Right atrium auricular region (tissue), 2 donors: ENCODE results near the gene MTAP. TPM values are rescaled to one million over a fixed set of nuclear protein-coding genes. Genes with fewer than 3 reads are reported as not detected.

Experiments used
- DNase-seq: peaks from one replicate; pipeline ENCODE4 v3.0.0-alpha.2; 2019; ENCODE audit warnings: low spot score
- H3K27ac ChIP-seq, 2 donors: fragments of 200-600 bp; sonication (generic); 1 replicate in 1 of 2; 2 replicates in 1 of 2; pipeline ENCODE4 v1.5.1; 2016 to 2019
- H3K27me3 ChIP-seq, 2 donors: fragments of 200-600 bp; sonication (generic); one replicate each; pipeline versions ENCODE4 v1.5.1 to v1.6.0; 2017 to 2019
- H3K36me3 ChIP-seq: fragments of 200-600 bp; sonication (generic); one replicate; pipeline ENCODE4 v1.5.1; 2016
- H3K4me1 ChIP-seq, 2 donors: fragments of 200-600 bp; sonication (generic); one replicate each; pipeline versions ENCODE4 v1.5.1 to v1.6.0; 2017 to 2019
- H3K4me3 ChIP-seq, 2 donors: fragments of 200-600 bp; sonication (generic); 1 replicate in 1 of 2; 2 replicates in 1 of 2; pipeline ENCODE4 v1.5.1; 2017 to 2019; ENCODE audit warnings: mild to moderate bottlenecking in 1 of 2, moderate library complexity in 1 of 2
- H3K9me3 ChIP-seq, 2 donors: fragments of 200-600 bp; sonication (generic); one replicate each; pipeline ENCODE4 v1.5.1; 2019
- total RNA-seq, 2 donors: library from RNA; depleted of rRNA; stranded (reverse); fragments of >200 nt; gene quantifications; one replicate each; pipeline ENCODE4 v1.1.0, GENCODE V29; 2016
- TF ChIP-seq, protein P1 (sequence below), 2 donors: fragments of 200-600 bp; sonication (generic); IDR thresholded peaks; one replicate each; pipeline ENCODE4 v1.5.1; 2019; ENCODE audit warnings: antibody characterized with exemption in 2 of 2

The MTAP gene
- total RNA-seq, 2 donors from 2014 or later: 9.1 to 10.3 TPM

DNA sequence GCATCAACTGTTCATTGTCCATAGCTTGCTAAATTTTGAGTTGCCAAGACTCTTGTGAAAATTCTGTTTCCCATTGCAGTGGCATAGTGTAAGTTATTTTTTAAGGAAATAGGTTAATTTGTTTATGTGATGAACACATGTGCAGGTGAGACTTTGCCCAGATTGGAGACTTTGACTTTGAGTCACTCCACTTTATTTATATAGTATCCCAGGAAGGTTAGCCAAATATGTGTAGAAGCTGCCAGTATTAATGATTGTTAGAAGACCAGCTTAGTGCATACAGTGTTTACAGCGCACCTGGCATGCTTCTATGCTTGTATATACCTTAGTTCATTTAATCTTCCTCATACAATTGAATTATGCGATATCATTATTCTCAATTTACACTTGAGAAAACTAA is 51.0 kb downstream of the MTAP start:
- Histone ChIP-seq H3K27ac (no peak overlapping the region), H3K4me3 (no peak overlapping the region), H3K9me3 (peaks cover 0 to 5% of the 10 kb centered on the region in 2 donors), H3K36me3 (peaks cover 18% of the 10 kb centered on the region), H3K27me3 (no peaks in the 10 kb centered on the region), H3K4me1 (no peaks in the 10 kb centered on the region)
- no peak for DNase-seq
- TF ChIP-seq, protein P1, sequence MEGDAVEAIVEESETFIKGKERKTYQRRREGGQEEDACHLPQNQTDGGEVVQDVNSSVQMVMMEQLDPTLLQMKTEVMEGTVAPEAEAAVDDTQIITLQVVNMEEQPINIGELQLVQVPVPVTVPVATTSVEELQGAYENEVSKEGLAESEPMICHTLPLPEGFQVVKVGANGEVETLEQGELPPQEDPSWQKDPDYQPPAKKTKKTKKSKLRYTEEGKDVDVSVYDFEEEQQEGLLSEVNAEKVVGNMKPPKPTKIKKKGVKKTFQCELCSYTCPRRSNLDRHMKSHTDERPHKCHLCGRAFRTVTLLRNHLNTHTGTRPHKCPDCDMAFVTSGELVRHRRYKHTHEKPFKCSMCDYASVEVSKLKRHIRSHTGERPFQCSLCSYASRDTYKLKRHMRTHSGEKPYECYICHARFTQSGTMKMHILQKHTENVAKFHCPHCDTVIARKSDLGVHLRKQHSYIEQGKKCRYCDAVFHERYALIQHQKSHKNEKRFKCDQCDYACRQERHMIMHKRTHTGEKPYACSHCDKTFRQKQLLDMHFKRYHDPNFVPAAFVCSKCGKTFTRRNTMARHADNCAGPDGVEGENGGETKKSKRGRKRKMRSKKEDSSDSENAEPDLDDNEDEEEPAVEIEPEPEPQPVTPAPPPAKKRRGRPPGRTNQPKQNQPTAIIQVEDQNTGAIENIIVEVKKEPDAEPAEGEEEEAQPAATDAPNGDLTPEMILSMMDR (IDR thresholded peaks at IDR 0.05): no peak

DNA sequence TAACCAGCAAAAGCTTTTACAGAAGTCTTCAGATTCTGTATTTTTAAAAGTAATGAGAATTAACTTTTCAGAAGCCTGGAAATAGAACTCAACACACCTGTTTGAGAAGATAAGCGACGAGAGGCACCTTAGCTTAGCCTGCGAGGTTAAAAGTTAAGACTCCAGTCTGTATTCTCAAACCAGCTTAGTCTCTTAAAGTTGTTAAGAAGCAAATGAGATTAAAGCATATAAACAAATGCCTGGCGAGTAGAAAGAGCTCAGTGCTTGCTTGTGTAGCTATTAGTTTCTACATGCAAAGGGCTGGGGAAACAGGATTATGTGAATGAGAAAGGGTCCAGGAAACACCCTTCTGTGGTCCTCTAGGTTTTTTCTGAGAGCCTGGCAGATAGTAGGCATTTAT is 51.7 kb downstream of the MTAP start:
- H3K36me3 ChIP-seq: peaks cover 24% of the 10 kb centered on the region
- H3K4me1 ChIP-seq: no peaks in the 10 kb centered on the region
- no peak for DNase-seq
- no peak overlapping the region for H3K4me3 ChIP-seq
- no peaks in the 10 kb centered on the region for H3K9me3 ChIP-seq
- no peaks in the 10 kb centered on the region for H3K27me3 ChIP-seq
- no peak overlapping the region for H3K27ac ChIP-seq
- TF ChIP-seq, protein P1 (IDR thresholded peaks at IDR 0.05): no peak

DNA sequence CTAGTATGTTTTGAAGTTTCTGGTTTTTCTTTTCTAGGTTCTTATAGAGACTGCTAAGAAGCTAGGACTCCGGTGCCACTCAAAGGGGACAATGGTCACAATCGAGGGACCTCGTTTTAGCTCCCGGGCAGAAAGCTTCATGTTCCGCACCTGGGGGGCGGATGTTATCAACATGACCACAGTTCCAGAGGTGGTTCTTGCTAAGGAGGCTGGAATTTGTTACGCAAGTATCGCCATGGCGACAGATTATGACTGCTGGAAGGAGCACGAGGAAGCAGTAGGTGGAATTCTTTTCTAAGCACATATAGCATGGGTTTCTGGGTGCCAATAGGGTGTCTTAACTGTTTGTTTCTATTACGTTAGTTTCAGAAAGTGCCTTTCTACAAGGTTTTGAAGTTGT is 52.2 kb downstream of the MTAP start:
- TF ChIP-seq, protein P1 (IDR thresholded peaks at IDR 0.05): no peak
- H3K4me1 ChIP-seq: no peaks in the 10 kb centered on the region
- H3K36me3 ChIP-seq: peaks cover 29% of the 10 kb centered on the region
- H3K4me3 ChIP-seq: no peak overlapping the region
- DNase-seq: no peak
- H3K9me3 ChIP-seq: no peaks in the 10 kb centered on the region
- no peaks in the 10 kb centered on the region for H3K27me3 ChIP-seq
- H3K27ac ChIP-seq: no peak overlapping the region

DNA sequence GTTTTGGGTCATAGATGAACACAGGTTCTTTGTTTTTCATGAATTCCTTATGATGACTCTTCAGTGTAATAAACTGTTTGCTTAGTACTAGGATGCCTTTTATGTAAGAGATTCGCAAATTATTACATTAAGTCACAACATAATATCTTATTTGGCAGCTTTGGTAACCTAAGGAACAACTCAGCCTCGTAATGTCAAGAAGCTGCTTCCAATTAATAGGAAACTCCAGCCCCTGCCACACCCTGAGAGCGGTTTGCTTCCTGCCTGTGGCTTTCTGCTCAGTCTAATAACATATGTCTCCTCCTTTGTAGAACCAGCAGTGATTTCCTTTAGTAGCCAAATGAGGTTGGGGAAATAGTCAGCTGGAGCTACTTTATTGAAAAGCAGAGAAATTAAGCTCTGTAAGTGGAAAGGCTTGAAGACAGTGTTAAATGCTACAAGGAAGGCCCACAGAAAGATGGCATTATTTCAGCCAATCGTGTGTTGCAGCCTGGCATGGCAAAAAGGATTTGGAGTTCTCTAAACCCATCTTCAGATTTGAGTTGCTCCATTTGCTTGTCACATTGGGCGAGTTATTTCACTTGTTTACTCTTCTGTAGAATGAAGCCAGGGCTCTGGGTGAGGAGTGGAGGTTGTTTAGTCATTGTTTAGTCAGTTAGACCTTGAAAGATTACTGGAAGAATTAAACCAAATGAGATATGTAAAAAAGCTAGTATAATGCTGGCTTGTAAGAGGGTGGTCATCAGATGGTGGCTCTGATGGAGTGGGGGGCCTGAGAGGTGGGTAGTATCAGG is 54.1 kb downstream of the MTAP start:
- no peak for DNase-seq
- no peak overlapping the region for H3K27ac ChIP-seq

DNA sequence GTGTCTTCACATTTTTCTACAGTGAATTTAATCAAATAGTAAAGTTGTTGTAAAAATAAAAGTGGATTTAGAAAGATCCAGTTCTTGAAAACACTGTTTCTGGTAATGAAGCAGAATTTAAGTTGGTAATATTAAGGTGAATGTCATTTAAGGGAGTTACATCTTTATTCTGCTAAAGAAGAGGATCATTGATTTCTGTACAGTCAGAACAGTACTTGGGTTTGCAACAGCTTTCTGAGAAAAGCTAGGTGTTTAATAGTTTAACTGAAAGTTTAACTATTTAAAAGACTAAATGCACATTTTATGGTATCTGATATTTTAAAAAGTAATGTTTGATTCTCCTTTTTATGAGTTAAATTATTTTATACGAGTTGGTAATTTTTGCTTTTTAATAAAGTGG is 60.4 kb downstream of the MTAP start:
- Histone ChIP-seq H3K27ac (no peak overlapping the region), H3K9me3 (no peaks in the 10 kb centered on the region), H3K27me3 (no peaks in the 10 kb centered on the region), H3K36me3 (peaks cover 44% of the 10 kb centered on the region), H3K4me1 (no peaks in the 10 kb centered on the region), H3K4me3 (no peak overlapping the region)
- no peak for DNase-seq
- TF ChIP-seq, protein P1 (IDR thresholded peaks at IDR 0.05): no peak

More for the DNA sequence above, 54.1 kb downstream of the MTAP start:
- TF ChIP-seq, protein P1 (IDR thresholded peaks at IDR 0.05): no peak
- Histone ChIP-seq H3K27me3 (no peaks in the 10 kb centered on the region), H3K36me3 (peaks cover 34% of the 10 kb centered on the region), H3K4me1 (no peaks in the 10 kb centered on the region), H3K9me3 (no peaks in the 10 kb centered on the region), H3K4me3 (no peak overlapping the region)

DNA sequence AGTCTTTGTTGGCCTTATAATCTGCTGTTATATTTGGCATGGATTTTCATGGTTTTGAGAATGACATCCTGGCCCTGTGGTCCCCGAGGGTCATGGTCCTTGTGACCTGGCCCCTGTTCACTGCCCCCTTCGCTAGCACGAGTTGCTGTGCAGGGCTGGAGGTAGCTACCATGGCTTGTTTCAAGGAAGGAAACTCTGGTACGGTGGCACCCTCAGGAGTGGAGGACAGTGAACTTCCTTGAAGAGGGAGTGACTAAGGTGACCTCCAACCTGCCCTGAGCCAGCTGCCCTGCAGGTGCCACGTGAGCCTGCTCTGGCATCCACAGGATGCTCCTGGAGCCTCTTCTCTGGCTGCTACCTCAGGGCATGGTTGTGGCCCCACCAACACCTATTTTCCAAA is 62.1 kb downstream of the MTAP start:
- TF ChIP-seq, protein P1 (IDR thresholded peaks at IDR 0.05): no peak
- Histone ChIP-seq H3K4me1 (no peaks in the 10 kb centered on the region), H3K9me3 (no peaks in the 10 kb centered on the region), H3K27me3 (no peaks in the 10 kb centered on the region), H3K36me3 (peaks cover 32% of the 10 kb centered on the region), H3K27ac (no peak overlapping the region), H3K4me3 (no peak overlapping the region)
- DNase-seq: no peak
